ENCODE results near the gene RFX2.
A peak's percentile ranks its signal among the peaks of the same experiment; 100 is the strongest.

DNA sequence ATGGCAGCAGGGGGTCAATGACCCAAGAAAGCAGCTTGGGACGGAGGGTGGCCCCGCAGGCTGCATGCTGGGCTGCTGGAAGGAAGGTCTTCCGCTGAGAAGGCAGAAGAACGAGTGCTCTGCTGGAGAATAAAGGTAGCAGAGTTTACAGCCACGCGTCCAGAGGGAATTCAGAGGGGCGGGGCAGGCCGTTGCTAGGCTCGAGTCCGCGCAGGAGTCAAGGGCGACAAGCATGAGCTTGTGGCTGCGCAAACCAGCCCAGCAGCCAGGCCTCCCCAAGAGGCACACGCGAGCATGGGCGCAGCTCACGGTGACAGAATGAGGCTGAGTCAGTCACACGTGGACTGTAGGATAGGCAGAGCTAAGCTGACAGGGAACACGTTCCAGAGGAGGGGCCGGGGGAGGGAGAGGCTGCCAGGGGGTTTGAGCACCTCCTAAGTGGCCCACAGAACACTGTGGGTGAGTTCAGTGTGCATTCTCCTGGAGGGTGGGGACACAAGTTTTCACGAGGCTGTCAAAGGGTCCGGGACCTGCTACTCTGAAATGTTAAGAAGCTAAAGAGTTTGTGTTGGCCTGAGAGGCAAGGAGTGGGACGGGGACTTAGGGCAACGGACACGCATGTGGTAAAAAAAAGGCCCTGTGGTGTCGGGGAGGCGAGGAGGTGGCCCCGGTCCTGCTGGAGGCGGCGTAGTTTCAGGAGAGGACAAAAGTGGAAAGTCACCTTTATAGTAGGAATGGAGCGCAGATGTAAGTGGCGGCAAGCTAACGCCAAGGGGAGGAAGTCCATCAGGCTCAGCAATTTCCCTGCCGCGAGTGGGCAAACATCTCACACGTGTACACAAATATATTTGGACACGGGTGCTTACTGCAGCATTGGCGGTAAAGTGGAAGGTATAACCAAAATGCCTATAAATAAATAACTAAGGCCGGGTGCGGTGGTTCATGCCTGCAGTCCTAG is 17.7 kb downstream of the RFX2 start:
- TF ChIP-seq, protein P1, sequence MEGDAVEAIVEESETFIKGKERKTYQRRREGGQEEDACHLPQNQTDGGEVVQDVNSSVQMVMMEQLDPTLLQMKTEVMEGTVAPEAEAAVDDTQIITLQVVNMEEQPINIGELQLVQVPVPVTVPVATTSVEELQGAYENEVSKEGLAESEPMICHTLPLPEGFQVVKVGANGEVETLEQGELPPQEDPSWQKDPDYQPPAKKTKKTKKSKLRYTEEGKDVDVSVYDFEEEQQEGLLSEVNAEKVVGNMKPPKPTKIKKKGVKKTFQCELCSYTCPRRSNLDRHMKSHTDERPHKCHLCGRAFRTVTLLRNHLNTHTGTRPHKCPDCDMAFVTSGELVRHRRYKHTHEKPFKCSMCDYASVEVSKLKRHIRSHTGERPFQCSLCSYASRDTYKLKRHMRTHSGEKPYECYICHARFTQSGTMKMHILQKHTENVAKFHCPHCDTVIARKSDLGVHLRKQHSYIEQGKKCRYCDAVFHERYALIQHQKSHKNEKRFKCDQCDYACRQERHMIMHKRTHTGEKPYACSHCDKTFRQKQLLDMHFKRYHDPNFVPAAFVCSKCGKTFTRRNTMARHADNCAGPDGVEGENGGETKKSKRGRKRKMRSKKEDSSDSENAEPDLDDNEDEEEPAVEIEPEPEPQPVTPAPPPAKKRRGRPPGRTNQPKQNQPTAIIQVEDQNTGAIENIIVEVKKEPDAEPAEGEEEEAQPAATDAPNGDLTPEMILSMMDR (IDR thresholded peaks at IDR 0.05; ENCODE audit: low read depth, low read length, missing input control) = no peak
- TF ChIP-seq EGR1 (IDR thresholded peaks at IDR 0.05; ENCODE audit: low read depth in 2 of 2) (no peak), RAD21 (IDR thresholded peaks at IDR 0.05) (peak in 1 of 2 donors; percentile 44), TAF1 (conservative IDR thresholded peaks at IDR 0.05) (no peak), JUND (IDR thresholded peaks at IDR 0.05) (no peak)
- TF ChIP-seq, protein P2, sequence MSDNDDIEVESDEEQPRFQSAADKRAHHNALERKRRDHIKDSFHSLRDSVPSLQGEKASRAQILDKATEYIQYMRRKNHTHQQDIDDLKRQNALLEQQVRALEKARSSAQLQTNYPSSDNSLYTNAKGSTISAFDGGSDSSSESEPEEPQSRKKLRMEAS (IDR thresholded peaks at IDR 0.05) = peak; percentile 22
- TF ChIP-seq, protein P3, sequence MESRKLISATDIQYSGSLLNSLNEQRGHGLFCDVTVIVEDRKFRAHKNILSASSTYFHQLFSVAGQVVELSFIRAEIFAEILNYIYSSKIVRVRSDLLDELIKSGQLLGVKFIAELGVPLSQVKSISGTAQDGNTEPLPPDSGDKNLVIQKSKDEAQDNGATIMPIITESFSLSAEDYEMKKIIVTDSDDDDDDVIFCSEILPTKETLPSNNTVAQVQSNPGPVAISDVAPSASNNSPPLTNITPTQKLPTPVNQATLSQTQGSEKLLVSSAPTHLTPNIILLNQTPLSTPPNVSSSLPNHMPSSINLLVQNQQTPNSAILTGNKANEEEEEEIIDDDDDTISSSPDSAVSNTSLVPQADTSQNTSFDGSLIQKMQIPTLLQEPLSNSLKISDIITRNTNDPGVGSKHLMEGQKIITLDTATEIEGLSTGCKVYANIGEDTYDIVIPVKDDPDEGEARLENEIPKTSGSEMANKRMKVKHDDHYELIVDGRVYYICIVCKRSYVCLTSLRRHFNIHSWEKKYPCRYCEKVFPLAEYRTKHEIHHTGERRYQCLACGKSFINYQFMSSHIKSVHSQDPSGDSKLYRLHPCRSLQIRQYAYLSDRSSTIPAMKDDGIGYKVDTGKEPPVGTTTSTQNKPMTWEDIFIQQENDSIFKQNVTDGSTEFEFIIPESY (IDR thresholded peaks at IDR 0.05) = no peak
